ENCODE results near the gene IL22RA1.

The IL22RA1 gene

DNA sequence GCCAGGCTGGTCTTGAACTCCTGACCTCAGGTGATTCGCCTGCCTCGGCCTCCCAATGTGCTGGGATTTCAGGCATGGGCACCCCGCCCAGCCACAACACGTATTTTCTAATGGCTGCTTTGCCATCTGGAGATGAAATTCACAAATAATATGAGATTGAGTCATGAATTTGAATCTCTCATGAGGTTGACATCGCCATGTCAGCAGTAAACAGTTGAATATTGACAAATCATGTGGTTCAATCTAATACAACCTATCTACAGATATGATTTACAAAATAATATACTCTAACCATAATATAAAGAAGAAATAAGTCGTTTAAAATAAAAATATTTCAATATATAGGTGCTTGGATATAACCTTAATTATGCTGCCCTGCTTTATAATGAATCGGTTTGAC is 73.1 kb downstream of the IL22RA1 start:
- DNase-seq: no peak

Data from NCI-H1930 (cell line).